Astrocyte of the cerebellum (primary cell): ENCODE results near the gene SAA1.

ENCODE experiments used
- DNase-seq: peaks from one replicate; pipeline ENCODE4 v3.0.0-alpha.2; 2011; ENCODE audit warnings: low read depth
- H3K4me3 ChIP-seq: 2 replicates; pipeline ENCODE4 v1.5.1; 2011; ENCODE audit warnings: mild to moderate bottlenecking, low read depth, low read length, moderate library complexity
- CTCF ChIP-seq: IDR thresholded peaks from 2 replicates; pipeline ENCODE4 v1.5.1; 2012; ENCODE audit warnings: low read length, low read depth, moderate library complexity, mild to moderate bottlenecking; ENCODE audit errors: missing control alignments
- in situ Hi-C: cut with HindIII; loops from 2 replicates; pipeline ENCODE4 v1.10.0; 2017; ENCODE audit warnings: low sequenced_read_pairs

SAA1 gene

GRCh38 chr11:18265949-18266348, at the start of gene SAA1:
Gene SAA1, plus strand, starts transcription at chr11:18266264. Its CDS starts 624 bp downstream, at chr11:18266888.
- no peak within 1 kb of the TSS for H3K4me3 ChIP-seq
- TF ChIP-seq CTCF, result no peak
- in situ Hi-C loops, result no loop called here
- DNase-seq, result no peak

GRCh38 chr11:18221274-18221876, 44.7 kb upstream of the SAA1 start:
- H3K4me3 ChIP-seq, result no peak overlapping the region
- in situ Hi-C loops, result no loop called here

GRCh38 chr11:18222814-18223421, 43.1 kb upstream of the SAA1 start:
- TF ChIP-seq CTCF, result no peak
- DNase-seq, result no peak
- no peak overlapping the region for H3K4me3 ChIP-seq
- in situ Hi-C loops, result no loop called here

More at GRCh38 chr11:18221274-18221876, 44.7 kb upstream of the SAA1 start:
- no peak for DNase-seq
- TF ChIP-seq CTCF, result no peak

- DNase-seq, result no peak
- TF ChIP-seq CTCF, result no peak
These were observed 42.3 kb upstream of the SAA1 start for GRCh38 chr11:18223591-18224387.

GRCh38 chr11:18225913-18226312, 40.2 kb upstream of the SAA1 start:
- in situ Hi-C loops, result no loop called here
- DNase-seq, result no peak
- H3K4me3 ChIP-seq, result no peak overlapping the region
- no peak for TF ChIP-seq CTCF

More at GRCh38 chr11:18223591-18224387, 42.3 kb upstream of the SAA1 start:
- in situ Hi-C loops, result no loop called here
- no peak overlapping the region for H3K4me3 ChIP-seq

GRCh38 chr11:18229501-18229900, 36.6 kb upstream of the SAA1 start:
- in situ Hi-C loops, result no loop called here
- no peak overlapping the region for H3K4me3 ChIP-seq
- no peak for TF ChIP-seq CTCF
- DNase-seq, result no peak
